Ishikawa (cell line): ENCODE measurements around the gene REC8.

ENCODE experiments used
- CEBPB ChIP-seq: IDR thresholded peaks from 2 replicates; pipeline ENCODE4 v1.6.1; 2012
- CREB1 ChIP-seq: IDR thresholded peaks from 2 replicates; pipeline ENCODE4 v1.6.1; 2012; ENCODE audit warnings: low read depth
- EGR1 ChIP-seq: IDR thresholded peaks from 2 replicates; pipeline ENCODE4 v1.6.1; 2012
- EP300 ChIP-seq: IDR thresholded peaks from 2 replicates; pipeline ENCODE4 v1.6.1; 2012; ENCODE audit warnings: borderline replicate concordance
- FOXM1 ChIP-seq: IDR thresholded peaks from 2 replicates; pipeline ENCODE4 v1.6.1; 2012; ENCODE audit warnings: low read depth, borderline replicate concordance
- MAX ChIP-seq: IDR thresholded peaks from 2 replicates; pipeline ENCODE4 v1.6.1; 2012
- NFIC ChIP-seq: IDR thresholded peaks from 2 replicates; pipeline ENCODE4 v1.6.1; 2012
- RAD21 ChIP-seq: IDR thresholded peaks from 2 replicates; pipeline ENCODE4 v1.6.1; 2012; ENCODE audit warnings: low read depth
- REST ChIP-seq: IDR thresholded peaks from 2 replicates; pipeline ENCODE4 v1.6.1; 2012; ENCODE audit warnings: low read depth, mild to moderate bottlenecking
- TAF1 ChIP-seq: IDR thresholded peaks from 2 replicates; pipeline ENCODE4 v1.6.1; 2012; ENCODE audit warnings: low read depth, mild to moderate bottlenecking
- TCF12 ChIP-seq: IDR thresholded peaks from 2 replicates; pipeline ENCODE4 v1.6.1; 2012; ENCODE audit warnings: low read depth
- TEAD4 ChIP-seq: IDR thresholded peaks from 2 replicates; pipeline ENCODE4 v1.6.1; 2012
- USF1 ChIP-seq: IDR thresholded peaks from 2 replicates; pipeline ENCODE4 v1.6.1; 2012
- YY1 ChIP-seq: IDR thresholded peaks from 2 replicates; pipeline ENCODE4 v1.6.1; 2012; ENCODE audit warnings: low read depth
- ZBTB7A ChIP-seq: IDR thresholded peaks from 2 replicates; pipeline ENCODE4 v1.6.1; 2012; ENCODE audit warnings: low read depth

The REC8 gene

GRCh38 chr14:24149302-24149969 is 22.4 kb upstream of the REC8 start:
- TF ChIP-seq TCF12, result no peak
- no peak for TF ChIP-seq ZBTB7A
- no peak for TF ChIP-seq CEBPB

- TF ChIP-seq RAD21, result no peak
- TF ChIP-seq FOXM1, result no peak
- no peak for TF ChIP-seq REST
- TF ChIP-seq YY1, result no peak
- TF ChIP-seq CEBPB, result no peak
These were observed 21.8 kb upstream of the REC8 start for GRCh38 chr14:24150061-24150460.

GRCh38 chr14:24150567-24150966 is 21.3 kb upstream of the REC8 start:
- no peak for TF ChIP-seq YY1
- TF ChIP-seq ZBTB7A, result no peak
- TF ChIP-seq FOXM1, result no peak
- no peak for TF ChIP-seq EP300
- TF ChIP-seq EGR1, result no peak
- TF ChIP-seq TEAD4, result no peak
- TF ChIP-seq CREB1, result no peak
- TF ChIP-seq CEBPB, result no peak
- no peak for TF ChIP-seq TCF12
- TF ChIP-seq REST, result no peak
- TF ChIP-seq MAX, result no peak
- TF ChIP-seq NFIC, result no peak
- TF ChIP-seq TAF1, result no peak
- no peak for TF ChIP-seq RAD21

- no peak for TF ChIP-seq CEBPB
- no peak for TF ChIP-seq TEAD4
- TF ChIP-seq RAD21, result no peak
- no peak for TF ChIP-seq USF1
- TF ChIP-seq MAX, result no peak
- TF ChIP-seq YY1, result no peak
- no peak for TF ChIP-seq TCF12
- no peak for TF ChIP-seq REST
These were observed 20.9 kb upstream of the REC8 start for GRCh38 chr14:24150993-24151392.

GRCh38 chr14:24151404-24152080 is 20.3 kb upstream of the REC8 start:
- TF ChIP-seq TEAD4 (no peak), CREB1 (no peak), REST (no peak), MAX (no peak), EP300 (no peak)
